IPS-15b (cell line): Measurements from ENCODE around the gene ACADVL.
"Not testable (repeated sequence)": the region's sequence is repeated elsewhere in the genome, so short reads cannot be mapped to it uniquely, and the experiment has no call there.

ENCODE experiments used
- H3K27me3 ChIP-seq: one replicate; pipeline ENCODE4 v1.6.1; 2013; ENCODE audit warnings: low read length; ENCODE audit not compliant: control insufficient read depth, insufficient read depth
- H3K36me3 ChIP-seq: one replicate; pipeline ENCODE4 v1.6.1; 2013; ENCODE audit warnings: low read length; ENCODE audit not compliant: control insufficient read depth, insufficient read depth
- H3K4me1 ChIP-seq: one replicate; pipeline ENCODE4 v1.6.1; 2013; ENCODE audit warnings: mild to moderate bottlenecking, low read length; ENCODE audit not compliant: control insufficient read depth, insufficient read depth
- H3K4me3 ChIP-seq: one replicate; pipeline ENCODE4 v1.5.1; 2013; ENCODE audit warnings: low read depth, low read length
- H3K9ac ChIP-seq: one replicate; pipeline ENCODE4 v1.6.1; 2013; ENCODE audit warnings: low read depth, mild to moderate bottlenecking, low read length
- H3K9me3 ChIP-seq: one replicate; pipeline ENCODE4 v1.6.1; 2013; ENCODE audit warnings: mild to moderate bottlenecking, low read length; ENCODE audit not compliant: control insufficient read depth, insufficient read depth

Gene ACADVL

GRCh38 chr17:7219812-7220592, at the start of gene ACADVL, which contains the start of gene DLG4:
ACADVL (plus strand) TSS chr17:7219938; CDS start chr17:7219985, 47 bp downstream.
DLG4 (minus strand) TSS chr17:7219836.
- Histone ChIP-seq H3K4me3 (peak within 1 kb of the TSS; percentile 69), H3K9me3 (no peaks in the 10 kb centered on the region), H3K4me1 (peaks cover 8% of the 10 kb centered on the region), H3K36me3 (peaks cover 39% of the 10 kb centered on the region), H3K27me3 (no peaks in the 10 kb centered on the region), H3K9ac (peak within 1 kb of the TSS; percentile 68)

- H3K4me3 ChIP-seq, H3K9ac ChIP-seq, H3K9me3 ChIP-seq, H3K4me1 ChIP-seq, H3K36me3 ChIP-seq: not testable (repeated sequence)
- peaks cover 30% of the 10 kb centered on the region for H3K27me3 ChIP-seq
These were observed 47.1 kb upstream of the ACADVL start for GRCh38 chr17:7172522-7173191.

GRCh38 chr17:7173687-7174602, 45.8 kb upstream of the ACADVL start:
- H3K4me1 ChIP-seq, result no peaks in the 10 kb centered on the region
- no peaks in the 10 kb centered on the region for H3K36me3 ChIP-seq
- no peak overlapping the region for H3K9ac ChIP-seq
- H3K9me3 ChIP-seq, result no peaks in the 10 kb centered on the region
- H3K27me3 ChIP-seq, result peaks cover 30% of the 10 kb centered on the region
- H3K4me3 ChIP-seq, result peak overlapping the region; percentile 48

- H3K4me1 ChIP-seq, result no peaks in the 10 kb centered on the region
- H3K4me3 ChIP-seq, result peak overlapping the region; percentile 48
- no peaks in the 10 kb centered on the region for H3K36me3 ChIP-seq
- H3K9ac ChIP-seq, result no peak overlapping the region
- no peaks in the 10 kb centered on the region for H3K9me3 ChIP-seq
- H3K27me3 ChIP-seq, result peaks cover 30% of the 10 kb centered on the region
These were observed 45.0 kb upstream of the ACADVL start for GRCh38 chr17:7174603-7175326.

- H3K9me3 ChIP-seq, result no peaks in the 10 kb centered on the region
- peaks cover 30% of the 10 kb centered on the region for H3K27me3 ChIP-seq
- no peak overlapping the region for H3K9ac ChIP-seq
- no peaks in the 10 kb centered on the region for H3K4me1 ChIP-seq
- no peak overlapping the region for H3K4me3 ChIP-seq
- H3K36me3 ChIP-seq, result no peaks in the 10 kb centered on the region
These were observed 44.4 kb upstream of the ACADVL start for GRCh38 chr17:7175330-7175733.

- Histone ChIP-seq H3K4me3 (peak overlapping the region; percentile 71), H3K9me3 (no peaks in the 10 kb centered on the region)
These were observed 43.5 kb upstream of the ACADVL start for GRCh38 chr17:7176107-7176840.

GRCh38 chr17:7176841-7177190, 42.9 kb upstream of the ACADVL start:
- H3K4me3 ChIP-seq, result peak overlapping the region; percentile 71
- H3K9ac ChIP-seq, result no peak overlapping the region

More at GRCh38 chr17:7176107-7176840, 43.5 kb upstream of the ACADVL start:
- Histone ChIP-seq H3K9ac (no peak overlapping the region), H3K36me3 (no peaks in the 10 kb centered on the region), H3K4me1 (no peaks in the 10 kb centered on the region), H3K27me3 (peaks cover 30% of the 10 kb centered on the region)

GRCh38 chr17:7177191-7177953, 42.4 kb upstream of the ACADVL start:
- Histone ChIP-seq H3K9me3 (no peaks in the 10 kb centered on the region), H3K36me3 (no peaks in the 10 kb centered on the region), H3K4me1 (no peaks in the 10 kb centered on the region), H3K27me3 (peaks cover 30% of the 10 kb centered on the region), H3K4me3 (peak overlapping the region; percentile 71), H3K9ac (no peak overlapping the region)

More at GRCh38 chr17:7176841-7177190, 42.9 kb upstream of the ACADVL start:
- Histone ChIP-seq H3K9me3 (no peaks in the 10 kb centered on the region), H3K36me3 (no peaks in the 10 kb centered on the region), H3K27me3 (peaks cover 30% of the 10 kb centered on the region), H3K4me1 (no peaks in the 10 kb centered on the region)

GRCh38 chr17:7177954-7178477, 41.7 kb upstream of the ACADVL start:
- H3K4me1 ChIP-seq, result no peaks in the 10 kb centered on the region
- H3K9ac ChIP-seq, result no peak overlapping the region
- no peaks in the 10 kb centered on the region for H3K9me3 ChIP-seq
- H3K36me3 ChIP-seq, result no peaks in the 10 kb centered on the region
- H3K4me3 ChIP-seq, result peak overlapping the region; percentile 71
- peaks cover 30% of the 10 kb centered on the region for H3K27me3 ChIP-seq

GRCh38 chr17:7178973-7179316, 40.8 kb upstream of the ACADVL start:
- H3K9me3 ChIP-seq, result no peaks in the 10 kb centered on the region
- no peaks in the 10 kb centered on the region for H3K4me1 ChIP-seq
- H3K27me3 ChIP-seq, result peaks cover 24% of the 10 kb centered on the region
- H3K36me3 ChIP-seq, result no peaks in the 10 kb centered on the region
- H3K9ac ChIP-seq, result no peak overlapping the region
- H3K4me3 ChIP-seq, result no peak overlapping the region
